Measurements from ENCODE around the gene SPPL3. TPM values are rescaled to one million over a fixed set of nuclear protein-coding genes. Genes with fewer than 3 reads are reported as not detected.

Gene SPPL3
- total RNA-seq, 1 experiment from 2014 or later, result 39.7 TPM

GRCh38 chr12:120759591-120760348, 144.4 kb downstream of the SPPL3 start:
- RAD21 ChIA-PET (ENCODE audit: low non-redundant PET in 1 of 2, low total read pairs in 2 of 2, uncharacterized antibody in 2 of 2, unreplicated experiment in 2 of 2), result no interaction called here
- BruUV-seq (replicated peaks), result no TSS peak
- H3K36me3 ChIP-seq (ENCODE audit: control insufficient read depth in 1 of 2, insufficient read depth in 2 of 2, low read length in 2 of 2), result peaks cover 0 to 6% of the 10 kb centered on the region in 2 experiments; a peak in 2 of 4 replicates
- ATAC-seq, result no peak
- H3K4me3 ChIP-seq (replicated peaks in 1 of 2; ENCODE audit: low read depth in 1 of 2, low read length in 2 of 2), result no peak overlapping the region
- intact Hi-C loops (cut with micrococcal nuclease), result no loop called here
- H2AFZ ChIP-seq (ENCODE audit: low read depth, low read length, poor library complexity, severe bottlenecking), result no peak overlapping the region
- H3K79me2 ChIP-seq (ENCODE audit: insufficient read depth, low read length), result no peaks in the 10 kb centered on the region
- no peak overlapping the region for H3K9ac ChIP-seq (ENCODE audit: low read length)
- no peaks in the 10 kb centered on the region for H3K27me3 ChIP-seq (ENCODE audit: insufficient read depth, low read length)
- no peaks in the 10 kb centered on the region for H3K9me2 ChIP-seq (ENCODE audit: insufficient read depth)
- no peak for DNase-seq (ENCODE audit: low read depth, low spot score)
- no peaks in the 10 kb centered on the region for H3K9me3 ChIP-seq (ENCODE audit: control insufficient read depth in 1 of 2, insufficient read depth in 1 of 2, low read depth in 1 of 2, low read length in 2 of 2)
- POLR2A ChIA-PET, result no interaction called here
- TF ChIP-seq MAX (IDR thresholded peaks at IDR 0.05) (no peak), EZH2 (IDR thresholded peaks at IDR 0.05) (no peak), RAD21 (IDR thresholded peaks at IDR 0.05; ENCODE audit: low read depth) (no peak), SIN3A (IDR thresholded peaks at IDR 0.05; ENCODE audit: low read depth) (no peak), CEBPB (IDR thresholded peaks at IDR 0.05; ENCODE audit: low read depth) (no peak), FOSL1 (IDR thresholded peaks at IDR 0.05; ENCODE audit: low read depth) (no peak), EGR1 (IDR thresholded peaks at IDR 0.05; ENCODE audit: low read depth) (no peak), CBX3 (IDR thresholded peaks at IDR 0.05; ENCODE audit: low read depth) (no peak), SRF (IDR thresholded peaks at IDR 0.05; ENCODE audit: low read depth) (no peak), REST (IDR thresholded peaks at IDR 0.05; ENCODE audit: low read depth) (no peak), ZFX (IDR thresholded peaks at IDR 0.05) (no peak), CTCF (IDR thresholded peaks at IDR 0.05 in 2 of 3, conservative IDR thresholded peaks at IDR 0.05 in 1 of 3; ENCODE audit: borderline replicate concordance in 1 of 3, insufficient read depth in 1 of 3, low read depth in 2 of 3, low read length in 2 of 3) (no peak), POLR2A (IDR thresholded peaks at IDR 0.05; ENCODE audit: borderline replicate concordance, extremely low read depth, insufficient read depth, insufficient read length) (no peak), TCF7L2 (IDR thresholded peaks at IDR 0.05; ENCODE audit: borderline replicate concordance, extremely low read depth, insufficient read depth, insufficient read length) (no peak), ATF3 (IDR thresholded peaks at IDR 0.05) (no peak), YY1 (IDR thresholded peaks at IDR 0.05; ENCODE audit: extremely low read depth, insufficient replicate concordance, low read depth, low read length) (no peak), JUND (IDR thresholded peaks at IDR 0.05) (no peak), ELF1 (IDR thresholded peaks at IDR 0.05; ENCODE audit: borderline replicate concordance, low read depth) (no peak), POLR2AphosphoS5 (IDR thresholded peaks at IDR 0.05; ENCODE audit: low read depth, low read length) (no peak), EZH2phosphoT487 (IDR thresholded peaks at IDR 0.05; ENCODE audit: borderline replicate concordance) (no peak)
- H3K4me1 ChIP-seq (ENCODE audit: control insufficient read depth in 1 of 2, insufficient read depth in 2 of 2, low read length in 2 of 2), result no peaks in the 10 kb centered on the region
- no peaks in the 10 kb centered on the region for H4K20me1 ChIP-seq (ENCODE audit: insufficient read depth)
- CTCF ChIA-PET, result no interaction called here
- H3K4me2 ChIP-seq (ENCODE audit: low read length), result no peak overlapping the region
- no peak overlapping the region for H3K27ac ChIP-seq (ENCODE audit: low read depth, low read length)

Measured in HCT116 (cell line).